MM.1S (cell line): ENCODE measurements around the gene CDC23.

ENCODE experiments used
- CTCF ChIP-seq: fragments of 300-600 bp; sonication (generic); IDR thresholded peaks from 2 replicates; pipeline ENCODE4 v1.5.1; 2016; ENCODE audit warnings: antibody characterized with exemption, low read length, mixed read lengths
- EZH2 ChIP-seq: fragments of 300-600 bp; sonication (generic); optimal IDR thresholded peaks from 2 replicates; pipeline ENCODE3; 2017; ENCODE audit warnings: low read depth, mild to moderate bottlenecking, antibody characterized with exemption, low read length, mixed read lengths
- EZH2phosphoT487 ChIP-seq: fragments of 300-600 bp; sonication (generic); IDR thresholded peaks from 2 replicates; pipeline ENCODE4 v1.6.1; 2018; ENCODE audit warnings: antibody characterized with exemption, low read length

DNA sequence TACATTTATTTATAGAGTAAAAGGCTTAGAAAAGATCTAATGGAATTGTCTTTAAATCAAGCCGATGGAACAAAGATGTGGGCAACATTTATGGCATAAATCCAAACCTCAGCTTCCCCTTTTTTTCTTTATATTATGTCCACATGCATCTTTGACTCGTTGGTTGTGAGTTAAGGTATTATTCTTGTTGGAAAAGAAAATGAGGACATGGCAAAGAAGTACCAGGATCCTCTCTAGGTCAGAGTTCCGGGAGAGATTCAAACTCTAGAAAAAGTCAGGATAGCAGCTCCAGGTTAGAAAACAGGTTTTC is 73.4 kb downstream of the CDC23 start:
- TF ChIP-seq CTCF (no peak), EZH2phosphoT487 (no peak), EZH2 (no peak)
